Purkinje cell (primary cell): ENCODE data around the gene MED1. TPM values are rescaled to one million over a fixed set of nuclear protein-coding genes. Genes with fewer than 3 reads are reported as not detected.

Experiments used
- polyA plus RNA-seq: library from polyadenylated mRNA; unstranded; fragments of >200 nt; fragmentation: Nextera tagmentation; gene quantifications from 2 replicates; pipeline ENCODE4 v1.2.1, GENCODE V29; 2014

Gene MED1
- polyA plus RNA-seq: 4.2 and 4.3 TPM in 2 replicates

DNA sequence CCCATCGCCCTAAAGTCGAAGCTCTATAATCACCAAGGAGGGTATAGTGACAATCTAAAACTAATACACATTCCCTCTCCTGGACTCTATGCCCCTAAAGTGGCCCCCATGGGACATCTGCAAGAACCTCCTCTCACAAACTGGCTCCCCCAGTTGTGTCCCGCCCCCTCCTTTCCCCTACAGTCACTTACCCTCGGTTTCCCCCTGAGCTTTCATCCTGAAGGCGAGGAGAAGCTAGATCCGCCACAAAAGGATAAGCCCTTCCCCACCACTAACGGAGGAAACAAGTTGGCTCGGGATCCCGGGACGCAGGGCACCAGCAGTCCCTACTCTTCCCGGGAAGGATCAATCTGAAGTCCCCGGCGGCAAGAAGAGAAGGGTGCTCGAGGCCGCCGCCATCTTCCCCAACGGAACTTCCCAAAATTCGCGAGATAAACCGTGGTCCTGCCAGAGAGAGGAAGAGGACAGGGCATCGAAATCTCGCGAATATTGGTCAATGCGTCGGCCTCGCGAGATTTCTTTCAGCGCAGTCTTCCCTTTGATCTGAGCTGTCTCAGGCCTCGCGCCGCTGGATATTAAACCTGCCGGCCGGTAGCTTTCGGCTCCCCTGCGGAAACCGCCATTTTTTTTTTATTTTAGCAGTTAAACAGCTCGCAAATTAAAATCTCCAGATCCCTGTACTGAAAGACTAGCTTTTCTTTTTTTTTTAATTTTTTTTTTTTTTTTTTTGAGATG lies at the start of gene MED1:
MED1 (minus strand) TSS at position 417 of the 735 bp plus-strand sequence; CDS start at position 216, 201 bp downstream.

DNA sequence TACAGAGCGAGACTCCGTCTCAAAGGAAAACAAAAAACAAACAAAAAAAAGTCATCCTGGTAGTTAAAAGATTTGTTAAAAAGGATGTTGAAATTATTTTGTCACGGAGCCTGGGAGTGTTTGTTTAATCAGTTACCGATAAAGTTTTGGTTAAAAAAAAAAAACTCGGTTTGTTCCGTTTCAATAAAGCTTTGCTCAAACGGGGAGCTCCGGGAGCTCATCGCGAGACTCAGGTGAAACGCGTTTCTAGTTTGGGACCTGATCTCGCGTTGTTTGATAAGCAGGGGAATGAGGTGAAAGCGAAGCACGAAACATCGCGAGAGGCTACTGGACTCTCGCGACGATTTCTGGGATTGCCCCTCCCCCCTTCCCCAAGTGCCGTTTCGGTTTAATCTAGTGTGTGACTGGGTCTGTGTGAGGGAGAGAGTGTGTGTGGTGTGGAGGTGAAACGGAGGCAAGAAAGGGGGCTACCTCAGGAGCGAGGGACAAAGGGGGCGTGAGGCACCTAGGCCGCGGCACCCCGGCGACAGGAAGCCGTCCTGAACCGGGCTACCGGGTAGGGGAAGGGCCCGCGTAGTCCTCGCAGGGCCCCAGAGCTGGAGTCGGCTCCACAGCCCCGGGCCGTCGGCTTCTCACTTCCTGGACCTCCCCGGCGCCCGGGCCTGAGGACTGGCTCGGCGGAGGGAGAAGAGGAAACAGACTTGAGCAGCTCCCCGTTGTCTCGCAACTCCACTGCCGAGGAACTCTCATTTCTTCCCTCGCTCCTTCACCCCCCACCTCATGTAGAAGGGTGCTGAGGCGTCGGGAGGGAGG lies 10.3 kb upstream of the MED1 start, which contains the start of gene CDK12:
CDK12 (plus strand) TSS at position 374 of the 813 bp plus-strand sequence. CDS start 586 bp downstream, outside the sequence.

GRCh38 chr17:39401412-39402243 lies 49.4 kb downstream of the MED1 start, which contains the start of gene FBXL20:
FBXL20 (minus strand) TSS chr17:39401626; CDS start chr17:39401402, 224 bp downstream.

Other genes with a start within 250 kb of the MED1 start
- gene STAC2, start 225.3 kb downstream of the MED1 start, polyA plus RNA-seq: 0.15 and 1.2 TPM in 2 replicates
- 2.2 and 4.6 TPM in 2 replicates for gene FBXL20, start 49.6 kb downstream of the MED1 start, polyA plus RNA-seq
- gene CDK12, start 10.2 kb upstream of the MED1 start, polyA plus RNA-seq: 4.1 and 4.6 TPM in 2 replicates
- 0.36 and 2.9 TPM in 2 replicates for gene NEUROD2, start 156.7 kb upstream of the MED1 start, polyA plus RNA-seq
- gene PPP1R1B, start 175.7 kb upstream of the MED1 start, polyA plus RNA-seq: 272 and 400 TPM in 2 replicates
- 0.32 and 1.5 TPM in 2 replicates for gene STARD3, start 185.9 kb upstream of the MED1 start, polyA plus RNA-seq
- gene TCAP, start 214.1 kb upstream of the MED1 start, polyA plus RNA-seq: 0.14 TPM in 1 of 2 replicates, not detected in the other
- gene PNMT, start 217.2 kb upstream of the MED1 start, polyA plus RNA-seq: 0.20 and 1.0 TPM in 2 replicates
- 1.3 and 3.5 TPM in 2 replicates for gene PGAP3, start 236.8 kb upstream of the MED1 start, polyA plus RNA-seq
- 0.39 and 1.8 TPM in 2 replicates for gene ERBB2, start 248.8 kb upstream of the MED1 start, polyA plus RNA-seq